Pancreas (tissue), 10 donors: ENCODE data around the gene TMEM108. TPM values are rescaled to one million over a fixed set of nuclear protein-coding genes. Genes with fewer than 3 reads are reported as not detected.

Experiments
- ATAC-seq, 4 donors: fragments of 200-7000 bp; cut with Tn5 transposase; one replicate each; pipeline versions ENCODE4 v1.8.0 to v1.9.1; 2020; ENCODE audit warnings: mild to moderate bottlenecking in 4 of 4, moderate library complexity in 4 of 4
- DNase-seq, 6 donors: peaks; one replicate each; pipeline ENCODE4 v3.0.0-alpha.2; 2020
- FAIRE-seq: peaks from 2 replicates; lab custom pipeline; 2012; peaks lifted over from hg19 to GRCh38; lab: Jason Lieb, UNC
- H3K27ac ChIP-seq, 4 donors: fragments of 200-600 bp; sonication (generic); 1 replicate in 3 of 4; 2 replicates in 1 of 4; pipeline versions ENCODE4 v1.5.0 to v1.8.0; 2020
- H3K27me3 ChIP-seq, 4 donors: fragments of 200-600 bp; one replicate each; pipeline ENCODE4 v1.8.0; 2021
- H3K36me3 ChIP-seq, 3 donors: fragments of 200-600 bp; sonication (generic) in 1 of 3; one replicate each; pipeline versions ENCODE4 v1.5.0 to v1.8.0; 2020 to 2021
- H3K4me1 ChIP-seq, 3 donors: fragments of 200-600 bp; one replicate each; pipeline ENCODE4 v1.8.0; 2021
- H3K4me3 ChIP-seq, 4 donors: fragments of 200-600 bp; sonication (generic) in 2 of 4; one replicate each; pipeline versions ENCODE4 v1.5.0 to v1.8.0; 2020 to 2021
- H3K9me3 ChIP-seq, 4 donors: fragments of 200-600 bp; one replicate each; pipeline ENCODE4 v1.8.0; 2021
- CTCF ChIP-seq, 4 donors: fragments of 200-600 bp; sonication (generic) in 3 of 4; IDR thresholded peaks; one replicate each; pipeline versions ENCODE4 v1.5.0 to v1.8.0; 2021; ENCODE audit warnings: antibody characterized with exemption in 4 of 4
- WGBS, 2 donors: extraction: QIAGEN DNeasy Blood & Tissue Kit; methylation state at CpG; one replicate each; pipeline ENCODE4 v1.1.7; 2013; 5-methylcytosine and 5-hydroxymethylcytosine counted together
- intact Hi-C, 3 donors: fragments of 100-400 bp; cut with DNase I; formaldehyde crosslinking; loops; one replicate each; pipeline versions ENCODE4 v1.11.1 to v1.14.2; 2022
- polyA plus RNA-seq, 2 donors: library from polyadenylated mRNA; stranded (reverse); fragments of 200-250 nt; gene quantifications; one replicate each; pipeline ENCODE4 v1.2.3, GENCODE V29; 2013
- total RNA-seq, 6 donors: library from RNA; stranded (reverse); fragmentation: NEBNext Ultra II Directional in 4 of 6; extraction: Animal tissue kit (Norgen Biotek cat#: 25700) in 4 of 6; gene quantifications; one replicate each; pipeline versions ENCODE4 v1.2.1 to v1.2.4, GENCODE V29; 2021 to 2023
- donor health status: healthy with polysubstance abuse.
- donor health status: DM: no; HTN: no; CAD: no; lungs with moderate emphysema.
- donor health status: DM: no; HTN: no; CAD: no.
- donor health status: control.
- donor health status: control.
- donor health status: Bipolar disorder and iron deficiency.
- donor health status: DM: yes; HTN: yes; CAD: no.
- donor health status: DM: no; HTN: no; CAD: no.
- donor health status: DM: no; HTN: no; CAD: no.
- donor health status: DM: yes; HTN: yes; CAD: no.

Gene TMEM108
- total and polyA plus RNA-seq, 8 donors: 0.23 to 2.1 (median 0.52) TPM

- Histone ChIP-seq H3K27ac (no peak overlapping the region), H3K36me3 (no peaks in the 10 kb centered on the region), H3K4me3 (peak overlapping the region; percentile 42 to 60 (median 54)), H3K27me3 (peaks cover 0 to 3% (median 0%) of the 10 kb centered on the region in 4 donors), H3K4me1 (no peaks in the 10 kb centered on the region), H3K9me3 (no peaks in the 10 kb centered on the region)
- TF ChIP-seq CTCF (IDR thresholded peaks at IDR 0.05): no peak
- intact Hi-C loops: no loop called here
- peak; percentile 52 to 65 (median 62) for ATAC-seq
- WGBS, 2 donors: 3 to 4% methylated on average over 30 to 31 of the region's 31 CpGs
- peak; percentile 7 to 74 (median 29) for DNase-seq
- no peak for FAIRE-seq
Measured at GRCh38 chr3:133038731-133039375, 662 bp downstream of the TMEM108 start.

GRCh38 chr3:133040696-133041523 lies 2.7 kb downstream of the TMEM108 start:
- Histone ChIP-seq H3K4me1 (no peaks in the 10 kb centered on the region), H3K27ac (no peak overlapping the region), H3K36me3 (no peaks in the 10 kb centered on the region), H3K9me3 (no peaks in the 10 kb centered on the region), H3K4me3 (no peak overlapping the region), H3K27me3 (no peaks in the 10 kb centered on the region)
- intact Hi-C loops: loop anchor here in 2 of 3 donors (10.0 kb wide), 2 partner anchors 344 to 374 kb away; no protein-coding TSS in a partner anchor
- FAIRE-seq (no peak), DNase-seq (peak; percentile 58 to 79 (median 69)), ATAC-seq (peak; percentile 70 to 86 (median 82))
- WGBS, 2 donors: 7 to 10% methylated on average over 6 of the region's 6 CpGs
- TF ChIP-seq CTCF (IDR thresholded peaks at IDR 0.05): peak; percentile 44 to 69 (median 56)

GRCh38 chr3:133041524-133041829 lies 3.3 kb downstream of the TMEM108 start:
- H3K4me1 ChIP-seq: no peaks in the 10 kb centered on the region
- no peaks in the 10 kb centered on the region for H3K9me3 ChIP-seq
- no peak overlapping the region for H3K4me3 ChIP-seq
- FAIRE-seq (no peak), ATAC-seq (no peak), DNase-seq (no peak)
- H3K27ac ChIP-seq: no peak overlapping the region
- 17 to 22% methylated on average over 6 of the region's 6 CpGs for WGBS, 2 donors
- no peak for TF ChIP-seq CTCF (IDR thresholded peaks at IDR 0.05)
- H3K27me3 ChIP-seq: no peaks in the 10 kb centered on the region
- H3K36me3 ChIP-seq: no peaks in the 10 kb centered on the region
- intact Hi-C loops: loop anchor here in 2 of 3 donors (10.0 kb wide), 2 partner anchors 343 to 373 kb away; no protein-coding TSS in a partner anchor

GRCh38 chr3:133042778-133043177 lies 4.6 kb downstream of the TMEM108 start:
- no peak for TF ChIP-seq CTCF (IDR thresholded peaks at IDR 0.05)
- Histone ChIP-seq H3K4me1 (no peaks in the 10 kb centered on the region), H3K27ac (no peak overlapping the region), H3K36me3 (no peaks in the 10 kb centered on the region), H3K9me3 (no peaks in the 10 kb centered on the region), H3K4me3 (no peak overlapping the region), H3K27me3 (no peaks in the 10 kb centered on the region)
- 21 to 47% methylated on average over 1 of the region's 1 CpG for WGBS, 2 donors
- intact Hi-C loops: loop anchor here in 2 of 3 donors (10.0 kb wide), 2 partner anchors 342 to 372 kb away; no protein-coding TSS in a partner anchor
- FAIRE-seq: no peak
- ATAC-seq: no peak
- no peak for DNase-seq
